Brain microvascular endothelial cell (primary cell): ENCODE data around the gene FNDC3A.

Experiments used
- DNase-seq: peaks from one replicate; pipeline ENCODE4 v3.0.0-alpha.2; 2020
- H3K27ac ChIP-seq: fragments of 250-450 bp; sonication (Bioruptor Pico); 2 replicates; pipeline ENCODE4 v1.5.1; 2020; ENCODE audit warnings: mild to moderate bottlenecking, moderate library complexity
- H3K27me3 ChIP-seq: fragments of 250-450 bp; sonication (Bioruptor Pico); replicated peaks from 2 replicates; pipeline ENCODE4 v1.5.1; 2020; ENCODE audit warnings: mild to moderate bottlenecking
- H3K36me3 ChIP-seq: fragments of 250-450 bp; sonication (Bioruptor Pico); replicated peaks from 2 replicates; pipeline ENCODE4 v1.5.1; 2020; ENCODE audit warnings: mild to moderate bottlenecking
- H3K4me3 ChIP-seq: 2 replicates; pipeline ENCODE4 v1.5.1; 2011; ENCODE audit warnings: low read depth, mild to moderate bottlenecking, control low read depth, low read length, moderate library complexity
- CTCF ChIP-seq: IDR thresholded peaks from 2 replicates; pipeline ENCODE4 v1.5.1; 2011; ENCODE audit warnings: low read depth, mild to moderate bottlenecking, moderate library complexity, low read length, control low read depth, inconsistent platforms; ENCODE audit errors: missing control alignments
- in situ Hi-C: cut with HindIII; loops from 2 replicates; pipeline ENCODE4 v1.10.0; 2017; ENCODE audit warnings: low sequenced_read_pairs, low pct_ligation_motif_present

Gene FNDC3A

GRCh38 chr13:49235856-49236431 lies 260.2 kb downstream of the FNDC3A start:
- Histone ChIP-seq H3K36me3 (no peaks in the 10 kb centered on the region), H3K27me3 (no peaks in the 10 kb centered on the region), H3K27ac (no peak overlapping the region), H3K4me3 (no peak overlapping the region)
- TF ChIP-seq CTCF: no peak
- in situ Hi-C loops: no loop called here
- no peak for DNase-seq

- Histone ChIP-seq H3K27me3 (no peaks in the 10 kb centered on the region), H3K36me3 (no peaks in the 10 kb centered on the region), H3K4me3 (no peak overlapping the region), H3K27ac (no peak overlapping the region)
- no peak for DNase-seq
- no peak for TF ChIP-seq CTCF
- in situ Hi-C loops: no loop called here
Observed at GRCh38 chr13:49238621-49239020, 262.9 kb downstream of the FNDC3A start.

- peak; percentile 33 for DNase-seq
- H3K36me3 ChIP-seq: no peaks in the 10 kb centered on the region
- no peaks in the 10 kb centered on the region for H3K27me3 ChIP-seq
- TF ChIP-seq CTCF: peak; percentile 80
- in situ Hi-C loops: no loop called here
- no peak overlapping the region for H3K27ac ChIP-seq
- H3K4me3 ChIP-seq: no peak overlapping the region
Observed at GRCh38 chr13:49240017-49240416, 264.3 kb downstream of the FNDC3A start.

GRCh38 chr13:49241296-49241695 lies 265.6 kb downstream of the FNDC3A start:
- DNase-seq: no peak
- Histone ChIP-seq H3K36me3 (no peaks in the 10 kb centered on the region), H3K4me3 (no peak overlapping the region), H3K27me3 (no peaks in the 10 kb centered on the region), H3K27ac (no peak overlapping the region)
- no peak for TF ChIP-seq CTCF
- in situ Hi-C loops: no loop called here

- H3K4me3 ChIP-seq: no peak overlapping the region
- no peak overlapping the region for H3K27ac ChIP-seq
- no peak for DNase-seq
- in situ Hi-C loops: no loop called here
- H3K27me3 ChIP-seq: no peaks in the 10 kb centered on the region
- no peaks in the 10 kb centered on the region for H3K36me3 ChIP-seq
- no peak for TF ChIP-seq CTCF
Observed at GRCh38 chr13:49245101-49245500, 269.4 kb downstream of the FNDC3A start.
